Mesenteric fat pad (tissue), 1 donor: Measurements from ENCODE around the gene MTHFD2. TPM values are rescaled to one million over a fixed set of nuclear protein-coding genes. Genes with fewer than 3 reads are reported as not detected.
"Not testable (repeated sequence)": the region's sequence is repeated elsewhere in the genome, so short reads cannot be mapped to it uniquely, and the experiment has no call there.

Experiments
- DNase-seq: peaks from one replicate; pipeline ENCODE4 v3.0.0-alpha.2; 2020; ENCODE audit warnings: low spot score
- total RNA-seq: library from RNA; stranded (reverse); fragmentation: NEBNext Ultra II Directional; extraction: Animal tissue kit (Norgen Biotek cat#: 25700); gene quantifications from one replicate; pipeline ENCODE4 v1.2.1, GENCODE V29; 2021
- donor health status: DM: yes; HTN: yes; CAD: no.

MTHFD2 gene
- total RNA-seq, 1 donor from 2014 or later, result 47.4 TPM

DNA sequence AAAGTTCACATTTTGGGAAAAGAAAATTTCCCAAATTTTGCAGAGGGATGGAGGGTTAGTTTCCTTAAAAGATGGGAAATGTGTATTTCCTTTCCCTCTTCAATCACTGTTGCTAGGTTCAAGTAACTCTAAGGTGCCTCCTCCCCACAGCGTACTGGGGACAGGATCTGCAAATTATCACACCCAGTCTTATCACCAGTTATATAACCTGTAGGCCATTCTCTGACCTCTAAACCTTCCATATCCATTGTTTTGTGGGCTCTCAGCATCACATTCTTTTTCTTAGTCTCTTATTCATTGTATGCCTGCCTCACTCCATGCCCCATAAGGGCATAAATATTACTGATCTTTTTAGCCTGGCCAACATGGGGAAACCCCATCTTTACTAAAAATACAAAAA is 3.6 kb upstream of the MTHFD2 start:
- DNase-seq, result no peak

GRCh38 chr2:74197049-74197448 is 1.4 kb upstream of the MTHFD2 start:
- DNase-seq, result no peak

DNA sequence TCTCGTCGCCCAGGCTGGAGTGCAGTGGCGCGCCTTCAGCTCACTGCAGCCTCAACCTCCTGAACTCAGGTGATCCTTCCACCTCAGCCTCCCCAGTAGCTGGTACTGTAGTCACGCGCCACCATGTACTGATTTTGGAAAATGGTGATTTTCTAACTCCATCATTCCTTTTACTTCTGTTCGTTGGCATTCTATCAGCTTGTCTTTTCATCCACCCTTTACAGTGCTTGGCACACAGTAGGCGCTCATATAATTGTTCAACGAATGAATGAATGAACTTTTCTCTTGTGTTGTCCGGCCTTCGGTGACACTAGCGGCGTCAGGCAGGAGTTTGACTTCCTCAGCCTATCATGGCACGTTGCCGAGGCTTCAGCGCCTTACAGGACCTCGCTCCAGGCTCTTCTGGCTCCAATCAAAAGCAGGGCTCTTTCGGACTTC is 373 bp upstream of the MTHFD2 start:
- DNase-seq, result no peak

DNA sequence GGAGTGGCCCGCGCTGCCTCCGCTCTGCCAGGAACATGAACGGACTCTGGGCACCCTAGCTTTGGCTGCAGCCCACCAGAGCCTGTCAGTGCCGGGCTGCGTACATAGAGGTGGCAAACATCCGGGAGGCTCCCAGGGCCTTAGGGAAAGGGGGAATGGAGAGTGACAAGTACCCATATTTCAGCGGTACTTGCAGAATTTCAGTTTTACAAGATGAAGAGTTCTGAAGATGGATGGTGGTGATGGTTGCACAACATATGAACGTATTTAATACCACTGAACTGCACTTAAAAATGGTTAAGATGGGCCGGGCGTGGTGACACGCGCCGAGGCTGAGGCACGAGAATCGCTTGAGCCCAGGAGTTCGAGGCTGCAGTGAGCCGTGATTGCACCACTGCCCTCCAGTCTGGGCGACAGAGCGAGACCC is 873 bp downstream of the MTHFD2 start:
- DNase-seq, result no peak

GRCh38 chr2:74199871-74200305 is 1.5 kb downstream of the MTHFD2 start:
- DNase-seq, result no peak

GRCh38 chr2:74201196-74201595 is 2.8 kb downstream of the MTHFD2 start:
- no peak for DNase-seq

DNA sequence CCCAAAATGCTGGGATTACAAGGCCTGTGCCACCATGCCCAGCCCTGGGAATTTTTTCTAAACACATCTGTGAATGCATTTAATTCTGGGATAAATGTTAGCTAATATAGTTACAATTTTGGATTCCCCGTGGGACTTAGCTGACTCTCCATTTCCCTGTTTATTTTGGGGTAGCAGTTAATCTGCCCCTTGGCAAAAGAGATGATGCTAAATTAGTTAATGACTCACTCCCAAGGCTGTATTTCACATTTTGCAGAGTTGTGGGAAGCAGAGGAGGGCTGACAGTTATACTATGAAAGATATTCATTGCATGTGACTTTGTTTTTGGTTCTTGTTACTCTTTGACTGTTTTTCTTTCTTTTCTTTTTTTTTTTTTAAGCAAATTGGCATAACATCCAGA is 3.2 kb downstream of the MTHFD2 start:
- DNase-seq, result no peak

DNA sequence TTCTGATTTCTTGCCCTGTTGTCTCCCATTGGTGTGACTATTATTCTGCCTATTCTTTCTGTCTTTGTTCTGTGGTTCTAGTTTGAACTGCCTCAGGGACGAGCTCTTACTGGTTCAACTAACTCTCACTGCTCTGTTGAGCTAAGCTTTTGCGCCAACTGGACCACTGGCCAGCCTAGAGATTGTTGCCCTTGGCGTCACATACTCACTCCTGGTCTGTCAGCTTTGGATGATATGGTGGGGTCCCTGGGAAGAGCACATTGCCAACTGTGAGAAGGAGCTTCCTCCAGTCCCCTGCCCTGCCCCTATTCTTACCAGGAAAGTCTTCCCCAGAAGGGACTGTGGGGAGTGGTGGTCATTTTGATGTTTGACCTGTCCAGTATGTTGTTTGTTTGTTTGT is 6.0 kb downstream of the MTHFD2 start:
- DNase-seq, result no peak

GRCh38 chr2:74205113-74205512 is 6.7 kb downstream of the MTHFD2 start:
- peak; percentile 47 for DNase-seq

- peak; percentile 65 for DNase-seq
These were observed 7.2 kb downstream of the MTHFD2 start for GRCh38 chr2:74205596-74205995.

- peak; percentile 81 for DNase-seq
These were observed 7.8 kb downstream of the MTHFD2 start for GRCh38 chr2:74206180-74206688.

- DNase-seq, result no peak
These were observed 14.4 kb downstream of the MTHFD2 start for GRCh38 chr2:74212702-74213410.

DNA sequence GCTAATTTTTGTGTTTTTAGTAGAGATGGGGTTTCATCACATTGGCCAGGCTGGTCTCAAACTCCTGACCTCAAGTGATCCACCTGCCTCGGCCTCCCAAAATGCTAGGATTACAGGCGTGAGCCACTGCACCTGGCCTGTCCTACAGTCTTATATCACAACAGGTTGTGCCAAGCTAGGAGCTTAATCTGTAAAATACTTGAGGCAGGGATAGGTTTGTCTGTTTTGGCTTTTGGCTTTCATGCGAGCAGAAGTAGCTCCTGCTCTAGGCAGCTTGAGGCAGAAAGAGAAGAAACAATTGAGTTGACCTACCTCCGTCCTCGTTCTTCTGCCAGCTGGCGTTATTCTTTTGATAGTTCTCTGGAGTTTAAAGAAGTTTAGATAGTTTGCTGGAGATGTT is 17.4 kb downstream of the MTHFD2 start:
- DNase-seq, result not testable (repeated sequence)

- DNase-seq, result peak; percentile 20
These were observed 18.2 kb downstream of the MTHFD2 start for GRCh38 chr2:74216642-74217041.

- no peak for DNase-seq
These were observed 21.6 kb downstream of the MTHFD2 start for GRCh38 chr2:74219846-74220486.

DNA sequence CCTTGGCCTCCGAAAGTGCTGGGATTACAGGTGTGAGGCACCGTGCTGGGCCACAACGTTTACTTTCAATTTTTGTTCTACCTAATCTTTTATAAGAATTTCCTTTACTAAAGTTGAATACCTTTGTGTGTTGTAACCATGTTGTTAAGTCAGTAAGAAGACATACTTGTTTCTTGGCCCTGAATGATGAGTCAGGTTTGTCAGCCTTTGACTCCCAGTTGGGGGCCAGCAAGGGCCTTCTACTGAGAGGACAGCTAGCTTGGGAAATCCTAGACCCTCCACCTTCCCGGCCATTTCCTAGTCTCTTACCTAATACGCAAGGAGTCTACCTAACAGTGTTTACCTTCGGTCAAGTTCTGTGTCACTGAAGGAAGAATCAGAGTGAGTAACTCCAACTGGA is 22.7 kb downstream of the MTHFD2 start:
- DNase-seq, result no peak

GRCh38 chr2:74221604-74222299 is 23.3 kb downstream of the MTHFD2 start:
- DNase-seq, result no peak

DNA sequence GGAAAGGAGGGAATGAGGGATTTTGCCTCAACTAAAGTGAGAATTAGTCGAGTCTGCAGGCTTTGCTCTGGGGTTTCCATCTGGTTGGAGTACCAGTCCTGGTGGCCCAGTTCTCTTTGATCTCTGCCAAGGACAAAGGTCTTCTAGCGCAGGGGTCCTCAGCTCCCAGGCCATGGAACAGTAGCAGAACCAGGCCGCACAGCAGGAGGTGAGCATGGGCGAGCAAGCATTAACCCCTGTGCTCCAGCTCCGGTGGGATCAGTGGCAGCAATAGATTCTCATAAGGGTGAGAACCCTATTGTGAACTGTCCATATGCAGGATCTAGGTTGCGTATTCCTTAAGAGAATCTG is 23.9 kb downstream of the MTHFD2 start:
- DNase-seq, result no peak

DNA sequence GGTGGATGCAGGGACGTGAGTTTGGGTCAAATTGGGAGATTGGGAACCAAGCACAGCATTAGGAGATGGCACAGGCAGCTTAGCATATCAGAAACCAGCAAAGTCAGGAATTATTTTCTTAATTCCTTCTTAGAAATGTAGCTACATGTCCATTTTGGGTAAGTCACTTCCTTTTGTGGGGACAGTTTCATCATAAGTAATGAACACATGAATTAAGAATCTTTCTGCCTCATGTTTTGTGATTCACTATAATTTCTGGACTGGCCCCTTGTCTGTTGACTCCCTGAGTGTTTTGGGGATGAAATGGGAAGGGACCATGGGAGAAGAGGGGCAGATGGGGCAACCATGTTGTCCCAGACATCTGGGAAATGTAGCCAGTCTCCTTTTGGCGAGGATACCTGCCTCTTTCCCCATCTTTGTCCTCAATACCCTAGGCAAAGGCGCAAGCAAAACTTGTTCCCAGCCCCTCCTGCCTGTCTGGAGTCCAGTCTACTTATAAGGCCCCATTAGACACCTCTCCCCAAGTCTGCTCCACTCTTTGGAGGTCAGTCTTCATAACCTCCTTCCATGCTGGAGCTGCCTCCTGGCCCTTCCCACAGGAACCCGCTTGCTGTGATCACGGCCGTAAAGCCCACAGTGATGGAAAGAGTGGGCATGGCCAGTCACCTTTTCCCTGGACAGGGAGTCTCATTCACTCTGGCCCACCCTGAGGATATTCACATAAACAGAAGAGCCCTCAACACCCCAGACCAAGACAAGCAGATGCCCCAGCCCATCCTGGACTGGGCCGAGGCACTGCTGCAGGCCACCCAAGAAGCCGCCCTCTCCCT is 25.7 kb downstream of the MTHFD2 start:
- DNase-seq, result peak; percentile 81

- no peak for DNase-seq
These were observed 27.5 kb downstream of the MTHFD2 start for GRCh38 chr2:74225698-74226459.
